GM12878 (cell line): Measurements from ENCODE around the gene TDRD7. TPM values are rescaled to one million over a fixed set of nuclear protein-coding genes. Genes with fewer than 3 reads are reported as not detected.
A peak's percentile ranks its signal among the peaks of the same experiment; 100 is the strongest.

ENCODE experiments used
- BRCA1 ChIP-seq: IDR thresholded peaks from 2 replicates; pipeline ENCODE4 v1.6.1; 2011; ENCODE audit warnings: low read depth, low read length, improper control_type of control experiment
- CBFB ChIP-seq: IDR thresholded peaks from 2 replicates; pipeline ENCODE4 v1.6.1; 2016; ENCODE audit warnings: antibody characterized with exemption, low read depth
- CEBPB ChIP-seq, 2 experiments: fragments of 150-350 bp in 1 of 2; IDR thresholded peaks; 2 replicates each; pipeline ENCODE4 v1.6.1; 2012 to 2014; ENCODE audit warnings: low read depth in 2 of 2, low read length in 2 of 2, borderline replicate concordance in 1 of 2, inconsistent platforms in 1 of 2
- CHD1 ChIP-seq: IDR thresholded peaks from 2 replicates; pipeline ENCODE4 v1.6.1; 2012; ENCODE audit warnings: low read depth, low read length, improper control_type of control experiment
- CREB1 ChIP-seq: IDR thresholded peaks from 2 replicates; pipeline ENCODE4 v1.6.1; 2012; ENCODE audit warnings: low read depth, mild to moderate bottlenecking, inconsistent platforms
- E2F4 ChIP-seq: IDR thresholded peaks from 2 replicates; pipeline ENCODE4 v1.6.1; 2012; ENCODE audit warnings: low read depth, low read length, improper control_type of control experiment
- EGR1 ChIP-seq, 2 experiments: IDR thresholded peaks; 1 replicate in 1 of 2; 2 replicates in 1 of 2; pipeline ENCODE4 v1.6.1; 2011 to 2012; ENCODE audit warnings: low read depth in 2 of 2, low read length in 2 of 2, borderline replicate concordance in 1 of 2, mild to moderate bottlenecking in 1 of 2, moderate library complexity in 1 of 2
- ELK1 ChIP-seq: IDR thresholded peaks from 2 replicates; pipeline ENCODE4 v1.6.1; 2012; ENCODE audit warnings: low read depth, low read length, improper control_type of control experiment
- EP300 ChIP-seq, 2 experiments: fragments of 150-350 bp in 1 of 2; IDR thresholded peaks; 2 replicates each; pipeline ENCODE4 v1.6.1; 2011 to 2012; ENCODE audit warnings: low read depth in 2 of 2, low read length in 2 of 2, borderline replicate concordance in 1 of 2, improper control_type of control experiment in 1 of 2, inconsistent platforms in 1 of 2; ENCODE audit not compliant: control insufficient read depth in 1 of 2
- FOXM1 ChIP-seq: IDR thresholded peaks from 2 replicates; pipeline ENCODE4 v1.6.1; 2012; ENCODE audit warnings: low read depth, mild to moderate bottlenecking, inconsistent platforms, low read length, moderate library complexity
- IKZF2 ChIP-seq, 2 experiments: fragments of 450-650 bp; IDR thresholded peaks; 2 replicates each; pipeline ENCODE4 v1.6.1; 2017; ENCODE audit warnings: mild to moderate bottlenecking in 2 of 2, moderate library complexity in 2 of 2
- JUND ChIP-seq: IDR thresholded peaks from 2 replicates; pipeline ENCODE4 v1.6.1; 2012; ENCODE audit warnings: low read depth, mild to moderate bottlenecking, low read length, improper control_type of control experiment, moderate library complexity
- KAT2A ChIP-seq: conservative IDR thresholded peaks from 2 replicates; pipeline ENCODE4 v1.6.1; 2011; ENCODE audit warnings: low read depth, low read length; ENCODE audit not compliant: control insufficient read depth
- KDM1A ChIP-seq: fragments of 200-600 bp; sonication (generic); IDR thresholded peaks from 2 replicates; pipeline ENCODE4 v1.6.1; 2016; ENCODE audit warnings: borderline replicate concordance
- MAX ChIP-seq: IDR thresholded peaks from 2 replicates; pipeline ENCODE4 v1.6.1; 2012; ENCODE audit warnings: low read depth, low read length, improper control_type of control experiment
- MLLT1 ChIP-seq: fragments of 450-650 bp; IDR thresholded peaks from 2 replicates; pipeline ENCODE4 v1.6.1; 2016; ENCODE audit warnings: mild to moderate bottlenecking
- NFIC ChIP-seq: IDR thresholded peaks from 2 replicates; pipeline ENCODE4 v1.6.1; 2012; ENCODE audit warnings: low read depth, mild to moderate bottlenecking, inconsistent platforms, low read length, moderate library complexity
- POLR2AphosphoS5 ChIP-seq: IDR thresholded peaks from 2 replicates; pipeline ENCODE4 v1.6.1; 2011; ENCODE audit warnings: mild to moderate bottlenecking, low read length, inconsistent platforms
- RAD21 ChIP-seq: IDR thresholded peaks from 2 replicates; pipeline ENCODE4 v1.6.1; 2011; ENCODE audit warnings: mild to moderate bottlenecking, low read depth, low read length, moderate library complexity; ENCODE audit not compliant: insufficient read depth
- RB1 ChIP-seq: fragments of 450-650 bp; formaldehyde crosslinking; IDR thresholded peaks from 2 replicates; pipeline ENCODE4 v1.6.1; 2017; ENCODE audit warnings: mild to moderate bottlenecking, borderline replicate concordance
- RELB ChIP-seq: fragments of 450-650 bp; IDR thresholded peaks from 2 replicates; pipeline ENCODE4 v1.6.1; 2017; ENCODE audit warnings: low read depth, mild to moderate bottlenecking, moderate library complexity
- SIN3A ChIP-seq: IDR thresholded peaks from 2 replicates; pipeline ENCODE4 v1.6.1; 2012; ENCODE audit warnings: low read depth, low read length, improper control_type of control experiment
- SIX5 ChIP-seq: IDR thresholded peaks from 2 replicates; pipeline ENCODE4 v1.6.1; 2011; ENCODE audit warnings: mild to moderate bottlenecking, low read depth, low read length, moderate library complexity; ENCODE audit not compliant: severe bottlenecking
- SP1 ChIP-seq: IDR thresholded peaks from one replicate; pipeline ENCODE4 v1.6.1; 2011; ENCODE audit warnings: low read depth, low read length
- STAT1 ChIP-seq: fragments of 450-650 bp; conservative IDR thresholded peaks from 2 replicates; pipeline ENCODE4 v1.6.1; 2014; ENCODE audit warnings: antibody characterized with exemption, mild to moderate bottlenecking
- SUPT20H ChIP-seq: IDR thresholded peaks from 2 replicates; pipeline ENCODE4 v1.6.1; 2011; ENCODE audit warnings: low read depth, mild to moderate bottlenecking, low read length, moderate library complexity, borderline replicate concordance; ENCODE audit not compliant: control insufficient read depth
- WRNIP1 ChIP-seq: IDR thresholded peaks from 2 replicates; pipeline ENCODE4 v1.6.1; 2011; ENCODE audit warnings: low read depth, low read length, improper control_type of control experiment, borderline replicate concordance
- ZBED1 ChIP-seq: IDR thresholded peaks from 2 replicates; pipeline ENCODE4 v1.6.1; 2016; ENCODE audit warnings: borderline replicate concordance
- polyA plus RNA-seq, 11 experiments: library from polyadenylated mRNA; depleted of rRNA in 4 of 11; unstranded in 6 of 11; stranded (reverse) in 5 of 11; fragments of >200 nt; fragmentation: Nextera tagmentation in 4 of 11; fragmentation: Illumina TruSeq in 1 of 11; extraction: Ambion mirVana in 4 of 11; extraction: Trizol in 1 of 11; gene quantifications; 1 replicate in 1 of 11; 2 replicates in 10 of 11; pipeline versions ENCODE4 v1.2.1 to v1.2.3, GENCODE V29; 2011 to 2016; ENCODE audit warnings: inconsistent platforms in 2 of 11, missing spikeins in 2 of 11, low read depth in 1 of 11
- total RNA-seq, 4 experiments: library from RNA; depleted of rRNA in 3 of 4; stranded (reverse); fragments of >200 nt in 3 of 4; fragmentation: Illumina TruSeq in 1 of 4; extraction: Trizol in 1 of 4; gene quantifications; 2 replicates each; pipeline versions ENCODE4 v1.2.1 to v1.2.3, GENCODE V29; 2013 to 2021

Gene TDRD7
- total and polyA plus RNA-seq, 10 of the 15 experiments (the other 5 are each of a cell fraction or from before 2014, with no cell fraction given) = 5.7 to 26.4 (median 16.2) TPM

- TF ChIP-seq SIN3A (no peak), FOXM1 (peak; percentile 21; the same call in 1 of the 2 replicates), RAD21 (no peak), RB1 (no peak), STAT1 (no peak), SIX5 (no peak), BRCA1 (no peak), IKZF2 (IDR thresholded peaks at IDR 0.05) (peak; percentile 86 to 93), KAT2A (no peak), SP1 (no peak), ELK1 (no peak), JUND (no peak), WRNIP1 (no peak), MAX (no peak), MLLT1 (no peak), EGR1 (IDR thresholded peaks at IDR 0.05; ENCODE audit: borderline replicate concordance in 1 of 2, low read depth in 2 of 2, low read length in 2 of 2) (no peak), CREB1 (no peak), EP300 (IDR thresholded peaks at IDR 0.05; ENCODE audit: borderline replicate concordance in 1 of 2, control insufficient read depth in 1 of 2, low read depth in 2 of 2, low read length in 2 of 2) (no peak), E2F4 (no peak), SUPT20H (no peak), CHD1 (no peak), NFIC (peak; percentile 80), CBFB (peak; percentile 75), KDM1A (no peak), CEBPB (IDR thresholded peaks at IDR 0.05; ENCODE audit: borderline replicate concordance in 1 of 2, low read depth in 2 of 2, low read length in 2 of 2) (no peak), RELB (no peak), ZBED1 (no peak), POLR2AphosphoS5 (no peak)
These were observed 14.7 kb upstream of the TDRD7 start (continued) for GRCh38 chr9:97397220-97397619.
